GM12878 (cell line): ENCODE results near the gene KPTN. TPM values are rescaled to one million over a fixed set of nuclear protein-coding genes. Genes with fewer than 3 reads are reported as not detected.

ENCODE experiments used
- ATAC-seq: fragments of 200-7000 bp; cut with Tn5 transposase; 3 replicates; pipeline ENCODE4 v1.9.1; 2020; ENCODE audit warnings: mild to moderate bottlenecking, moderate library complexity
- BruUV-seq: library from RNA; stranded (reverse); fragments of 400-500 nt; replicated peaks from 2 replicates; lab custom pipeline; 2021; lab: Mats Ljungman, UMichigan
- CTCF ChIA-PET: fragments of 300-600 bp; sonication (Branson Sonifier 250); formaldehyde crosslinking; extraction: SDS; loops from one replicate; lab custom pipeline; 2021; ENCODE audit warnings: inconsistent platforms; lab: Yijun Ruan, JAX
- POLR2A ChIA-PET: fragments of 350-600 bp; formaldehyde crosslinking; extraction: SDS; loops from one replicate; lab custom pipeline; 2021; ENCODE audit warnings: inconsistent platforms; lab: Charles Lee
- RAD21 ChIA-PET: fragments of 300-600 bp; sonication (Branson Sonifier 250); formaldehyde crosslinking; loops from one replicate; lab custom pipeline; 2023; ENCODE audit warnings: antibody characterized with exemption; ENCODE audit not compliant: unreplicated experiment; lab: Charles Lee
- SMC1A ChIA-PET: fragments of 300-600 bp; sonication (Branson Sonifier 250); formaldehyde crosslinking; loops from one replicate; lab custom pipeline; 2023; ENCODE audit not compliant: unreplicated experiment, uncharacterized antibody; lab: Charles Lee
- DNase-seq: peaks from one replicate; pipeline ENCODE4 v3.0.0-alpha.2; 2011; ENCODE audit warnings: low read depth, low spot score
- FAIRE-seq: peaks from 3 replicates; lab custom pipeline; 2011; peaks lifted over from hg19 to GRCh38; lab: Jason Lieb, UNC
- H2AFZ ChIP-seq: 2 replicates; pipeline ENCODE4 v1.6.0; 2011; ENCODE audit warnings: low read depth, low read length, control low read depth; ENCODE audit not compliant: control insufficient read depth
- H3K27ac ChIP-seq: 2 replicates; pipeline ENCODE4 v1.5.1; 2011; ENCODE audit warnings: control low read depth; ENCODE audit not compliant: control insufficient read depth, insufficient read depth
- H3K27me3 ChIP-seq, 2 experiments: replicated peaks in 1 of 2; 2 replicates each; pipeline versions ENCODE4 v1.6.0 to v1.6.1; 2011; ENCODE audit warnings: low read length in 1 of 2; ENCODE audit not compliant: control insufficient read depth in 2 of 2, insufficient read depth in 2 of 2
- H3K36me3 ChIP-seq, 2 experiments: 2 replicates each; pipeline ENCODE4 v1.5.1; 2011; ENCODE audit warnings: low read length in 1 of 2; ENCODE audit not compliant: control insufficient read depth in 2 of 2, insufficient read depth in 2 of 2
- H3K4me1 ChIP-seq: 2 replicates; pipeline ENCODE4 v1.6.1; 2011; ENCODE audit warnings: mild to moderate bottlenecking, low read length, moderate library complexity, mixed read lengths; ENCODE audit not compliant: control insufficient read depth, insufficient read depth
- H3K4me2 ChIP-seq: 2 replicates; pipeline ENCODE4 v1.6.0; 2011; ENCODE audit warnings: control low read depth; ENCODE audit not compliant: control insufficient read depth, insufficient read depth
- H3K4me3 ChIP-seq: fragments of 200-600 bp; sonication (generic); 2 replicates; pipeline ENCODE4 v1.5.1; 2016
- H3K79me2 ChIP-seq: 2 replicates; pipeline ENCODE4 v1.6.0; 2011; ENCODE audit warnings: low read length; ENCODE audit not compliant: control insufficient read depth, insufficient read depth
- H3K9ac ChIP-seq: 2 replicates; pipeline ENCODE4 v1.8.0; 2011; ENCODE audit warnings: low read length, control low read depth, mixed read lengths; ENCODE audit not compliant: control insufficient read depth, insufficient read depth
- H3K9me3 ChIP-seq: replicated peaks from 3 replicates; pipeline ENCODE4 v1.5.1; 2011; ENCODE audit warnings: mild to moderate bottlenecking, low read length; ENCODE audit not compliant: control insufficient read depth, insufficient read depth
- H4K20me1 ChIP-seq: 2 replicates; pipeline ENCODE4 v1.6.0; 2011; ENCODE audit not compliant: control insufficient read depth, insufficient read depth
- IKZF1 ChIP-seq: fragments of 450-650 bp; conservative IDR thresholded peaks from 2 replicates; pipeline ENCODE4 v1.6.1; 2017; ENCODE audit warnings: antibody characterized with exemption, mild to moderate bottlenecking
- POLR2AphosphoS2 ChIP-seq: IDR thresholded peaks from 2 replicates; pipeline ENCODE4 v1.6.1; 2011; ENCODE audit warnings: low read depth, mild to moderate bottlenecking, low read length, improper control_type of control experiment, moderate library complexity
- SMAD5 ChIP-seq: IDR thresholded peaks from 2 replicates; pipeline ENCODE4 v1.6.1; 2016; ENCODE audit warnings: antibody characterized with exemption, low read depth
- YBX1 ChIP-seq: fragments of 450-650 bp; IDR thresholded peaks from 2 replicates; pipeline ENCODE4 v1.6.1; 2016; ENCODE audit warnings: antibody characterized with exemption
- WGBS: methylation state at CpG from one replicate; pipeline ENCODE4 v1.1.6; 2016; ENCODE audit warnings: low lambda C conversion rate; ENCODE audit not compliant: insufficient replicate concordance, insufficient coverage; ENCODE audit errors: missing lambda C conversion rate; 5-methylcytosine and 5-hydroxymethylcytosine counted together
- in situ Hi-C: fragments of 300-500 bp; cut with MboI; formaldehyde crosslinking; loops from 9 replicates; pipeline ENCODE4 v1.14.3; 2018; ENCODE audit warnings: mixed read lengths
- intact Hi-C: fragments of 100-400 bp; cut with micrococcal nuclease; formaldehyde crosslinking; loops from one replicate; pipeline ENCODE4 v1.14.2; 2022; ENCODE audit not compliant: unreplicated experiment
- polyA plus RNA-seq, 11 experiments: library from polyadenylated mRNA; depleted of rRNA in 4 of 11; unstranded in 6 of 11; stranded (reverse) in 5 of 11; fragments of >200 nt; fragmentation: Nextera tagmentation in 4 of 11; fragmentation: Illumina TruSeq in 1 of 11; extraction: Ambion mirVana in 4 of 11; extraction: Trizol in 1 of 11; gene quantifications; 1 replicate in 1 of 11; 2 replicates in 10 of 11; pipeline versions ENCODE4 v1.2.1 to v1.2.3, GENCODE V29; 2011 to 2016; ENCODE audit warnings: inconsistent platforms in 2 of 11, missing spikeins in 2 of 11, low read depth in 1 of 11
- total RNA-seq, 4 experiments: library from RNA; depleted of rRNA in 3 of 4; stranded (reverse); fragments of >200 nt in 3 of 4; fragmentation: Illumina TruSeq in 1 of 4; extraction: Trizol in 1 of 4; gene quantifications; 2 replicates each; pipeline versions ENCODE4 v1.2.1 to v1.2.3, GENCODE V29; 2013 to 2021
- TF ChIP-seq, protein P1 (sequence below): fragments of 450-650 bp; IDR thresholded peaks from 2 replicates; pipeline ENCODE4 v1.6.1; 2017; ENCODE audit warnings: mild to moderate bottlenecking, moderate library complexity
- TF ChIP-seq, protein P2 (sequence below): fragments of 450-650 bp; IDR thresholded peaks from 2 replicates; pipeline ENCODE4 v1.6.1; 2017; ENCODE audit warnings: mild to moderate bottlenecking, low read depth, inconsistent platforms; ENCODE audit not compliant: poor library complexity, severe bottlenecking
- TF ChIP-seq, protein P3 (sequence below): IDR thresholded peaks from 2 replicates; pipeline ENCODE4 v1.6.1; 2011; ENCODE audit warnings: low read depth, mild to moderate bottlenecking, low read length, moderate library complexity, borderline replicate concordance; ENCODE audit errors: extremely low read depth

Gene KPTN
- total and polyA plus RNA-seq, 10 of the 15 experiments (the other 5 are each of a cell fraction or from before 2014, with no cell fraction given) = 0.60 to 10.1 (median 6.0) TPM

DNA sequence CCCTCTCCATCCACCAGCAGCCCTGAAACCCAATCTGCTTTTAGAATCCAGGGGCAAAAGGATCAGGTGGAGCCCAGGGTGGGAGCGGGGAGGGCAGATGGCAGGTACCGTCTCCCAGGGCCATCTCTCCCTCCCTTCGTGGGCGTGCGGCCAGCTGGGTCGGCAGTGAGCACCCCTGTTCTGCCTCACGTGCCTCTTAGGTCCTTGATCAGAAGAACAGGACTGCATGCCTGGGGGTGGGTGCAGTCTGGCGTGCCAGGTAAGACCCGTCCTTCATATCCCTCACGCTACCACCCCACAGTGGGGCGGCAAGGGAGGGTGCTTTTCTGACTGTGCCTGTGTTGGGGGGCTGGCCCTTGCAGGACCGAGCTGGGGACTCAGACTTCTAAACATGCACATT is 14.3 kb downstream of the KPTN start (continued):
- TF ChIP-seq, protein P1, sequence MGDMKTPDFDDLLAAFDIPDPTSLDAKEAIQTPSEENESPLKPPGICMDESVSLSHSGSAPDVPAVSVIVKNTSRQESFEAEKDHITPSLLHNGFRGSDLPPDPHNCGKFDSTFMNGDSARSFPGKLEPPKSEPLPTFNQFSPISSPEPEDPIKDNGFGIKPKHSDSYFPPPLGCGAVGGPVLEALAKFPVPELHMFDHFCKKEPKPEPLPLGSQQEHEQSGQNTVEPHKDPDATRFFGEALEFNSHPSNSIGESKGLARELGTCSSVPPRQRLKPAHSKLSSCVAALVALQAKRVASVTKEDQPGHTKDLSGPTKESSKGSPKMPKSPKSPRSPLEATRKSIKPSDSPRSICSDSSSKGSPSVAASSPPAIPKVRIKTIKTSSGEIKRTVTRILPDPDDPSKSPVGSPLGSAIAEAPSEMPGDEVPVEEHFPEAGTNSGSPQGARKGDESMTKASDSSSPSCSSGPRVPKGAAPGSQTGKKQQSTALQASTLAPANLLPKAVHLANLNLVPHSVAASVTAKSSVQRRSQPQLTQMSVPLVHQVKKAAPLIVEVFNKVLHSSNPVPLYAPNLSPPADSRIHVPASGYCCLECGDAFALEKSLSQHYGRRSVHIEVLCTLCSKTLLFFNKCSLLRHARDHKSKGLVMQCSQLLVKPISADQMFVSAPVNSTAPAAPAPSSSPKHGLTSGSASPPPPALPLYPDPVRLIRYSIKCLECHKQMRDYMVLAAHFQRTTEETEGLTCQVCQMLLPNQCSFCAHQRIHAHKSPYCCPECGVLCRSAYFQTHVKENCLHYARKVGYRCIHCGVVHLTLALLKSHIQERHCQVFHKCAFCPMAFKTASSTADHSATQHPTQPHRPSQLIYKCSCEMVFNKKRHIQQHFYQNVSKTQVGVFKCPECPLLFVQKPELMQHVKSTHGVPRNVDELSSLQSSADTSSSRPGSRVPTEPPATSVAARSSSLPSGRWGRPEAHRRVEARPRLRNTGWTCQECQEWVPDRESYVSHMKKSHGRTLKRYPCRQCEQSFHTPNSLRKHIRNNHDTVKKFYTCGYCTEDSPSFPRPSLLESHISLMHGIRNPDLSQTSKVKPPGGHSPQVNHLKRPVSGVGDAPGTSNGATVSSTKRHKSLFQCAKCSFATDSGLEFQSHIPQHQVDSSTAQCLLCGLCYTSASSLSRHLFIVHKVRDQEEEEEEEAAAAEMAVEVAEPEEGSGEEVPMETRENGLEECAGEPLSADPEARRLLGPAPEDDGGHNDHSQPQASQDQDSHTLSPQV = no peak
- TF ChIP-seq, protein P2, sequence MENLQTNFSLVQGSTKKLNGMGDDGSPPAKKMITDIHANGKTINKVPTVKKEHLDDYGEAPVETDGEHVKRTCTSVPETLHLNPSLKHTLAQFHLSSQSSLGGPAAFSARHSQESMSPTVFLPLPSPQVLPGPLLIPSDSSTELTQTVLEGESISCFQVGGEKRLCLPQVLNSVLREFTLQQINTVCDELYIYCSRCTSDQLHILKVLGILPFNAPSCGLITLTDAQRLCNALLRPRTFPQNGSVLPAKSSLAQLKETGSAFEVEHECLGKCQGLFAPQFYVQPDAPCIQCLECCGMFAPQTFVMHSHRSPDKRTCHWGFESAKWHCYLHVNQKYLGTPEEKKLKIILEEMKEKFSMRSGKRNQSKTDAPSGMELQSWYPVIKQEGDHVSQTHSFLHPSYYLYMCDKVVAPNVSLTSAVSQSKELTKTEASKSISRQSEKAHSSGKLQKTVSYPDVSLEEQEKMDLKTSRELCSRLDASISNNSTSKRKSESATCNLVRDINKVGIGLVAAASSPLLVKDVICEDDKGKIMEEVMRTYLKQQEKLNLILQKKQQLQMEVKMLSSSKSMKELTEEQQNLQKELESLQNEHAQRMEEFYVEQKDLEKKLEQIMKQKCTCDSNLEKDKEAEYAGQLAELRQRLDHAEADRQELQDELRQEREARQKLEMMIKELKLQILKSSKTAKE = no peak
- TF ChIP-seq, protein P3, sequence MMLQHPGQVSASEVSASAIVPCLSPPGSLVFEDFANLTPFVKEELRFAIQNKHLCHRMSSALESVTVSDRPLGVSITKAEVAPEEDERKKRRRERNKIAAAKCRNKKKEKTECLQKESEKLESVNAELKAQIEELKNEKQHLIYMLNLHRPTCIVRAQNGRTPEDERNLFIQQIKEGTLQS = no peak
- TF ChIP-seq IKZF1 = no peak

DNA sequence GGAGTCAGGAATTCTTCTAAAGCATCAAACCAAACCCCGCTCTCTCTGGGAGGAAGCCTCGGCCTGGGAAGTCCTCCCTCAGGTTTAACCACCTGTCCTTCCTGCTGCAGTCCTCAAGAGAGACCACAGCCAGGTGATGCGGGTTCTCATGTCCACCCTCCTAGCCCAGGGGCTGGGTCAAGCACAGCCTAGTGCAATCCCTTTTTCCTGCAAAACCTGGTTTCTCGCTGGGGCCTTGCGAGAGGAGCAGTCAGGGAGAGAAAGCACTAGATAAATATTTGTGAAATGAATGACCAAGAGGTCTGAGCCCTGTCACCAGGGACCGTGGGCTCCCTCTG is 14.7 kb downstream of the KPTN start:
- no peaks in the 10 kb centered on the region for H3K79me2 ChIP-seq
- POLR2A ChIA-PET = no interaction called here
- in situ Hi-C loops = no loop called here
- ATAC-seq (no peak), FAIRE-seq (no peak)
- CTCF ChIA-PET = no interaction called here
- no peaks in the 10 kb centered on the region for H4K20me1 ChIP-seq
- no peak overlapping the region for H3K9ac ChIP-seq
- TF ChIP-seq SMAD5 (no peak), POLR2AphosphoS2 (no peak), YBX1 (no peak)
- TF ChIP-seq, all 136 proteins: peak for 0
- ChIA-PET SMC1A (no interaction called here), RAD21 (no interaction called here)
- H3K27me3 ChIP-seq = peaks cover 5 to 7% of the 10 kb centered on the region in 2 experiments; a peak in 3 of 4 replicates
- DNase-seq = no peak
- no peaks in the 10 kb centered on the region for H3K9me3 ChIP-seq
- no peaks in the 10 kb centered on the region for H3K36me3 ChIP-seq
- H3K4me3 ChIP-seq = no peak overlapping the region
- H3K4me1 ChIP-seq = no peaks in the 10 kb centered on the region
- H3K27ac ChIP-seq = no peak overlapping the region
- intact Hi-C loops = no loop called here
- BruUV-seq = no TSS peak
- H2AFZ ChIP-seq = no peak overlapping the region
- H3K4me2 ChIP-seq = no peak overlapping the region
- 32% methylated on average over 6 of the region's 6 CpGs for WGBS
